Cardiac muscle cell (in vitro differentiated cells and primary cell): ENCODE results near the gene GID4. TPM values are rescaled to one million over a fixed set of nuclear protein-coding genes. Genes with fewer than 3 reads are reported as not detected.

Experiments
- DNase-seq, 2 donors: peaks; one replicate each; pipeline versions ENCODE4 v3.0.0 to v3.0.0-alpha.2; 2010 to 2017; ENCODE audit warnings: low read depth in 1 of 2, low spot score in 1 of 2
- H3K27ac ChIP-seq: fragments of 200-600 bp; sonication (generic); 2 replicates; pipeline ENCODE4 v1.5.1; 2016
- H3K27me3 ChIP-seq: fragments of 200-600 bp; sonication (generic); 2 replicates; pipeline ENCODE4 v1.6.0; 2016; ENCODE audit warnings: control low read depth
- H3K36me3 ChIP-seq: fragments of 200-600 bp; sonication (generic); 2 replicates; pipeline ENCODE4 v1.5.1; 2016; ENCODE audit warnings: control low read depth
- H3K4me1 ChIP-seq: fragments of 200-600 bp; sonication (generic); 2 replicates; pipeline ENCODE4 v1.8.1; 2017; ENCODE audit warnings: low read depth, mild to moderate bottlenecking, mixed run types
- H3K4me3 ChIP-seq: fragments of 200-600 bp; sonication (generic); 2 replicates; pipeline ENCODE4 v1.5.1; 2016; ENCODE audit warnings: mild to moderate bottlenecking
- H3K9me3 ChIP-seq: fragments of 200-600 bp; sonication (generic); 2 replicates; pipeline ENCODE4 v1.5.1; 2017; ENCODE audit warnings: low read depth, mild to moderate bottlenecking, control low read depth
- polyA plus RNA-seq: library from polyadenylated mRNA; unstranded; fragments of >200 nt; fragmentation: Nextera tagmentation; extraction: Ambion mirVana; gene quantifications from 2 replicates; pipeline ENCODE4 v1.2.1, GENCODE V29; 2016
- total RNA-seq: library from RNA; depleted of rRNA; stranded (reverse); fragments of >200 nt; gene quantifications from 2 replicates; pipeline ENCODE4 v1.2.3, GENCODE V29; 2016
- TF ChIP-seq, protein P1 (sequence below): IDR thresholded peaks from 2 replicates; pipeline ENCODE4 v1.5.1; 2012; ENCODE audit warnings: low read depth, mild to moderate bottlenecking, low read length

The GID4 gene
- total and polyA plus RNA-seq, 2 experiments from 2014 or later, result 9.8 to 9.9 TPM

DNA sequence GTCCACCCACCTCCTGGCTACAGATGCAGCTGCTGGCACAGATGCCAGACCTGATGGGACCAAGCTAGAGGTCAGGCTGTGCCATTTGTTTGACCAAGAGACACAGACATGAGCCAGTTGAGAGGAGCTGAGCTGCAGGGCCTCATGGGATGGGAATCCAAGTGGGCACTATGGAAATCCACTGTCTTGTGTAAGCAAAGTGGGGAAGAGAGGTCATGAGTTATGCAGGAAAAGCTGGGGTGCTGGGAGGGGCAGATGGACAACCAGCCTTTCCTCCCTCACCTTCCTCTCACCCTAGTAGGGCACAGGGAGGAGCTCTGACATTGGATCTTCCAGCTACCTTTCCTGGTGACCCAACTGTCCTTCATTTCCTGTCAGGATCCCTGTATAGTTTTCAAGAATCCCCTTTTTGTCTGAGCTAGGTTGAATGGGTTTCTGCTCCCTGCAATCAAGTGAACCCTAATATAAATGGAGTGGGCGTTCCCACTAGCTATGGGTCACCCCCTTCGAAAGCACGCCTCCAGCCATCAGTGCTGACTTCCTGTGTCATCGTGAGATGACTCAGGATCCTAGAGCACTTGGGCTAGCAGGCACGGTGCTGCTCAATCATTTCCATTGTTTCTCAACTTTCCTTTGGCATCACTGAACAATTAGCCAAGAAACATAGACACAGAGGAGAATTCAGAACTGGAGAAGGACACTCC lies 13.8 kb upstream of the GID4 start:
- no peak overlapping the region for H3K4me3 ChIP-seq
- no peaks in the 10 kb centered on the region for H3K9me3 ChIP-seq
- TF ChIP-seq, protein P1, sequence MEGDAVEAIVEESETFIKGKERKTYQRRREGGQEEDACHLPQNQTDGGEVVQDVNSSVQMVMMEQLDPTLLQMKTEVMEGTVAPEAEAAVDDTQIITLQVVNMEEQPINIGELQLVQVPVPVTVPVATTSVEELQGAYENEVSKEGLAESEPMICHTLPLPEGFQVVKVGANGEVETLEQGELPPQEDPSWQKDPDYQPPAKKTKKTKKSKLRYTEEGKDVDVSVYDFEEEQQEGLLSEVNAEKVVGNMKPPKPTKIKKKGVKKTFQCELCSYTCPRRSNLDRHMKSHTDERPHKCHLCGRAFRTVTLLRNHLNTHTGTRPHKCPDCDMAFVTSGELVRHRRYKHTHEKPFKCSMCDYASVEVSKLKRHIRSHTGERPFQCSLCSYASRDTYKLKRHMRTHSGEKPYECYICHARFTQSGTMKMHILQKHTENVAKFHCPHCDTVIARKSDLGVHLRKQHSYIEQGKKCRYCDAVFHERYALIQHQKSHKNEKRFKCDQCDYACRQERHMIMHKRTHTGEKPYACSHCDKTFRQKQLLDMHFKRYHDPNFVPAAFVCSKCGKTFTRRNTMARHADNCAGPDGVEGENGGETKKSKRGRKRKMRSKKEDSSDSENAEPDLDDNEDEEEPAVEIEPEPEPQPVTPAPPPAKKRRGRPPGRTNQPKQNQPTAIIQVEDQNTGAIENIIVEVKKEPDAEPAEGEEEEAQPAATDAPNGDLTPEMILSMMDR, result no peak
- H3K27me3 ChIP-seq, result no peaks in the 10 kb centered on the region
- no peak overlapping the region for H3K27ac ChIP-seq
- H3K4me1 ChIP-seq, result peaks cover 26% of the 10 kb centered on the region
- peak in 1 of 2 donors; percentile 39 for DNase-seq
- no peaks in the 10 kb centered on the region for H3K36me3 ChIP-seq

DNA sequence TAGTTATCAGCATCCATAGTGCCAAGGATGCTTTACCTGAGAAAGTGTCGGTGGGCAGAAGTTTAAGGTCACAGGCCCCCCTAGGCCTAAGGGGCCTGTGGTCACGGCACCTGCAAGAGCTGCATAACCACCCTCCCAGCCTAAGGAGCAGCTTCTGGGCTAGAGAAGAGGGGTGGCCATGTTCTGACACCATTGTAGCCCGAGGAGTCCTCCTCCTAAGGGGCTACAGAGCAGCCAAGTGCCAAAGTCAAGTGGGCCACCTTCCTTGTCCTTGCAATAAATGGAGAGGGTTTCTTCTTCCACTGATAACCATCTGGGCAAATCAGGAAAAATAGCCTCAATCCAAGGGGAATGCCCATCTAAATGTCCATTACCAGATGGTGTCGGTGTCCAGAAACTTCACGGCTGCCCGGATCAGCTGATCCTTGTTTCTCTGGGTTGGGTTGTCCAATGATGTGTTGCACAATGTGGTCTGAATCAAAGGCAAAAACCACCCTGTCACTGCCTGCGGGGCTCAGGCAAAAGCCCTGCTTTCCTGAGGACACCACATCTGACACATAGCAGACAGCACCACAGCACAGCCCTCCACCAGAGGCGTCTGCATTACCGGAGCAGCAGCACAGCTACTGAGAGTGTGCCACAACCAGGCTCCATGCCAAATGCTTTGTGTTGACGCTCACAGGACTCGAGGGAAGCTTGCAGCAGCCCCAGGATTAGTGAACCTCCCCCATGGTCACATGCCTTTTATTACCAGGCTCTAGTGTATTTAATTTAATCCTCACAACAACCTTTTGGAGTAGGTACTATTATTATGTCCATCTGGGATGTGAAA lies 13.0 kb upstream of the GID4 start:
- Histone ChIP-seq H3K4me1 (peaks cover 26% of the 10 kb centered on the region), H3K4me3 (no peak overlapping the region), H3K36me3 (no peaks in the 10 kb centered on the region), H3K27me3 (no peaks in the 10 kb centered on the region), H3K27ac (no peak overlapping the region), H3K9me3 (no peaks in the 10 kb centered on the region)
- TF ChIP-seq, protein P1, result peak; percentile 12
- DNase-seq, result peak in 1 of 2 donors; percentile 88

DNA sequence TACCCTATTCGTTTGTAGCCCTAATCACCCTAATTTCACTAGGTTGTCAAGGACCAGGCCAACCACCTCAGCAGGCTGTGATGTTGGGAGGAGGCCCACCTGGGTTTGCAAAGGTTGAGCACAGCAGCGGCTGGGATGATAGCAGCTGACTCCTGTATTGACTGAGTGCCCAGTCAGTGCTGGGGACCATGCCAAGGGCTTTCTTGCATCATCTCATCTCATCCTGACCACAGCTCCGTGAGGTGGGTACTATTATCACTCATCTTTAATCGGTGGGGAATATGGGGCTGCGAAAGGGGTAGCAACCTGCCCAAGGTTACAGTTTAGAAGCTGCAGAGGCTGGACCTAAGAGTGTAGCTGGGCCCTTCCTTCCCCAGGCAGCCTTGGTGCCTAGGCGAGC lies 11.9 kb upstream of the GID4 start:
- Histone ChIP-seq H3K4me3 (no peak overlapping the region), H3K27ac (peak overlapping the region; percentile 90), H3K27me3 (no peaks in the 10 kb centered on the region), H3K9me3 (no peaks in the 10 kb centered on the region), H3K4me1 (peaks cover 26% of the 10 kb centered on the region), H3K36me3 (no peaks in the 10 kb centered on the region)
- TF ChIP-seq, protein P1, result no peak
- peak in 1 of 2 donors; percentile 19 for DNase-seq

DNA sequence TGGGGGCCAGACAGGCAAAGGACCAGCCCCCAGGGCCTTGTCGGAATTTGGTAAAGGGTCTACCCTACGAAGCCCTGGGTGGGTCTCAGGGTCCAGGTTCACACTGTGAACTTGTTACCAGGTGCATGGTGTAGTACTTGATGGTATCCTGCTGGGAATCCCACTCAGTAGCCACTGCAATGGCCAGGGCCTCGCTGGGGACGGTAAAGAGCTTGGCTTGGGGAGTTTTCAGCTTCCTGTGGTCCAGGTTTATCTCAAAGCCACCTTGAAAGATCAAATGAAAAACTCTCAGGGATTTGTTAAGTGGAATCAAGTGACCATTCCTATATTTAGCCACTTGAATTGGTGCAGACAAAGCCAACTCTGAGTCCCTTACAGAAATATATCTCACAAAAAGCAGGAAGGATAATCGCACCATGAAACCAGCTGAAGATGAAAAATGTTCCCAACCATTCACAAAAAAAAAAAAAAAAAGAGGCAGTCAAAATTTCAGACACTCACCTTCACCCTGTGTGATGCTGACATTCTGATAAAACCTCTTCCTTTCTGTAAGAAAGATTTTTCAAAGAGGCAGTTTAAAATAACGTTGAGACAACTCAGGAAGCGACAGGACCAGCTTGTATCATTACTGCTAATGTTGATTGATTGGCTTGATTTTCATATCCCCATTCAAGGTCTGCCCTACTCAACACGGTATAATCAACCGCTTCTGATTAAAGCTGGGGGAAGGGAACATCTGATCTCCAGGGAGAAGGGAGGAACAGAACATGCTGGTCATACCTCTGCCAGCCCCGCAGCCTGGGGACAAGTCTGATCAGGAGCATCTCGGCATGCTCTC lies 10.9 kb upstream of the GID4 start:
- Histone ChIP-seq H3K4me1 (peaks cover 26% of the 10 kb centered on the region), H3K9me3 (no peaks in the 10 kb centered on the region), H3K27me3 (no peaks in the 10 kb centered on the region), H3K36me3 (no peaks in the 10 kb centered on the region), H3K4me3 (no peak overlapping the region), H3K27ac (peak overlapping the region; percentile 90)
- TF ChIP-seq, protein P1, result no peak
- peak in 1 of 2 donors; percentile 88 for DNase-seq

DNA sequence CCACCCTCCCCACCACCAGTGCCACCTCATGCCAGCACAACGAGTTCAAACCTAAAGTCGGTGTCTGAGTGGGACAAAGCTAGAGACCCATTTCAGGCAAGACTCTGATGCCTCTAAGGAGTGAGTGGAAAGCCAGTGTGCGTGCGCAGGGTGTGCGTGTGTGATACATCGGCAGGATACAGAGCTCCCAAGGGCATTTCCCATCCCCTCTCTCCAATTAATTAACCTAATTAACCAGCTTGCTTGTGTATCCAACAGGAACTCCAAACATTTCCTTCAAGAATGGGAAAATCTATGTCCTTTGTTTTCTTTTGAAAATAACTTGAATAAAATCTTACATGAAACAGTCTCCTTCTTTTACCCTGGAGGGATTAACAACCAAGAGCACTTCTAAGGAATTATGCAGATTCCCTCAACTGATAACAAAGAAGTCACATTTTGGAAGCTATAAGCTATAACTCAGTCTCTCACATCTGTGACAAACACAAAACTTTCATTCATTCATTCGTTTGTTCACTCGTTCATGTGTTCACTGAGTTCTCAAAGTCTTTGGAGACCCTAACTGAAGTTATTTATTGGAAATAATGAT lies 10.2 kb upstream of the GID4 start:
- TF ChIP-seq, protein P1, result no peak
- DNase-seq, result no peak

More for the DNA sequence above, 10.2 kb upstream of the GID4 start:
- Histone ChIP-seq H3K4me3 (no peak overlapping the region), H3K36me3 (no peaks in the 10 kb centered on the region), H3K4me1 (peaks cover 26% of the 10 kb centered on the region), H3K9me3 (no peaks in the 10 kb centered on the region), H3K27ac (peak overlapping the region; percentile 90), H3K27me3 (no peaks in the 10 kb centered on the region)
